ENCODE results near the gene PHF21A. TPM values are rescaled to one million over a fixed set of nuclear protein-coding genes. Genes with fewer than 3 reads are reported as not detected.

Gene PHF21A
- total RNA-seq, 1 donor from 2014 or later, result 3.4 TPM

DNA sequence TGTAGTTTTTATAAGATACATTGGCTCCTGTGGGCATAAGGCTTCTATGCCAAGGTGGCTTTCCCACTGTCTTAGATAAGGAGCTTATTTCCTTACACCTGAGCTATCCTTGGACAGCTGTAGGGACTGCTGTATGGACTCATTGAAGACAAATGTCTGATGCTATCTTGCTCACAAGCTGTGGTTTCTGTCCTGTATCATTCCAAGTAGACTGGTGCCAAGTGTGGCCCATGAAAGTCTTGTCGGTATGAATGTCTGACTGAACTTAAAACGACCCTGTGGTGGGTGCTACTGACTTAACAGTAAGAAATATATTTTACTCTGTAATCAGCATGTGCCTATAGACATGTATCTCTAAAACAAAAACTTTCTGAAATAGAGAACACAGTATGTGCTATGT, 153.7 kb downstream of the PHF21A start:
- Histone ChIP-seq H3K27me3 (ENCODE audit: control insufficient read depth, insufficient read depth, low read length) (no peaks in the 10 kb centered on the region), H3K4me3 (ENCODE audit: low read depth, low read length) (no peak overlapping the region), H3K36me3 (ENCODE audit: control insufficient read depth, insufficient read depth, low read length) (peaks cover 13% of the 10 kb centered on the region)
- FAIRE-seq (no peak), DNase-seq (ENCODE audit: low read depth) (no peak)
- TF ChIP-seq, protein P1, sequence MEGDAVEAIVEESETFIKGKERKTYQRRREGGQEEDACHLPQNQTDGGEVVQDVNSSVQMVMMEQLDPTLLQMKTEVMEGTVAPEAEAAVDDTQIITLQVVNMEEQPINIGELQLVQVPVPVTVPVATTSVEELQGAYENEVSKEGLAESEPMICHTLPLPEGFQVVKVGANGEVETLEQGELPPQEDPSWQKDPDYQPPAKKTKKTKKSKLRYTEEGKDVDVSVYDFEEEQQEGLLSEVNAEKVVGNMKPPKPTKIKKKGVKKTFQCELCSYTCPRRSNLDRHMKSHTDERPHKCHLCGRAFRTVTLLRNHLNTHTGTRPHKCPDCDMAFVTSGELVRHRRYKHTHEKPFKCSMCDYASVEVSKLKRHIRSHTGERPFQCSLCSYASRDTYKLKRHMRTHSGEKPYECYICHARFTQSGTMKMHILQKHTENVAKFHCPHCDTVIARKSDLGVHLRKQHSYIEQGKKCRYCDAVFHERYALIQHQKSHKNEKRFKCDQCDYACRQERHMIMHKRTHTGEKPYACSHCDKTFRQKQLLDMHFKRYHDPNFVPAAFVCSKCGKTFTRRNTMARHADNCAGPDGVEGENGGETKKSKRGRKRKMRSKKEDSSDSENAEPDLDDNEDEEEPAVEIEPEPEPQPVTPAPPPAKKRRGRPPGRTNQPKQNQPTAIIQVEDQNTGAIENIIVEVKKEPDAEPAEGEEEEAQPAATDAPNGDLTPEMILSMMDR (IDR thresholded peaks at IDR 0.05; ENCODE audit: insufficient read depth, low read length, severe bottlenecking), result no peak

DNA sequence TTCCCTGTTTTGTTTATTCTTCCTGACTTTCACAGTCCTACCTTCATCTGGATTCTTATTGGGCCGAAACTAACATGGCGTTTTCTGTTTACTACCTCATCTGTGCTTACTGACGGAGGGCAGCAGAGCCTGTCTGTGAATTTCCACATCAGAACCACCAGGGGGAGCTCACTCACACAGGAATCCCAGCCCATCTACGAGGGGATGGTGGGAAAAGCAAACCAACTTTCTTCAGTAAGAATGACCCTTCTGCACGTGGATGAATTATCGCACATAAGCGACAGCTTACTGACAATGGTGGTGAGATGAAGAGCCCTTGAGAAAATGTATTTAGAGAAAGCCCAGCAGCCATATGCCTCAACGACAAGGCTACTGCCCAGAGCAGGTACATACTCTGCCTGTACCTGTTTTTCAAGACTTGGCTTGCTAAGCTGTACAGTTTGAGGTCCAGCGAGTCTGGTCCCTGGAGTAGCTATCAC, 156.3 kb downstream of the PHF21A start:
- peaks cover 8% of the 10 kb centered on the region for H3K36me3 ChIP-seq (ENCODE audit: control insufficient read depth, insufficient read depth, low read length)
- no peaks in the 10 kb centered on the region for H3K27me3 ChIP-seq (ENCODE audit: control insufficient read depth, insufficient read depth, low read length)
- TF ChIP-seq, protein P1 (IDR thresholded peaks at IDR 0.05; ENCODE audit: insufficient read depth, low read length, severe bottlenecking), result peak; percentile 82
- no peak overlapping the region for H3K4me3 ChIP-seq (ENCODE audit: low read depth, low read length)
- FAIRE-seq (no peak), DNase-seq (ENCODE audit: low read depth) (peak; percentile 71)

DNA sequence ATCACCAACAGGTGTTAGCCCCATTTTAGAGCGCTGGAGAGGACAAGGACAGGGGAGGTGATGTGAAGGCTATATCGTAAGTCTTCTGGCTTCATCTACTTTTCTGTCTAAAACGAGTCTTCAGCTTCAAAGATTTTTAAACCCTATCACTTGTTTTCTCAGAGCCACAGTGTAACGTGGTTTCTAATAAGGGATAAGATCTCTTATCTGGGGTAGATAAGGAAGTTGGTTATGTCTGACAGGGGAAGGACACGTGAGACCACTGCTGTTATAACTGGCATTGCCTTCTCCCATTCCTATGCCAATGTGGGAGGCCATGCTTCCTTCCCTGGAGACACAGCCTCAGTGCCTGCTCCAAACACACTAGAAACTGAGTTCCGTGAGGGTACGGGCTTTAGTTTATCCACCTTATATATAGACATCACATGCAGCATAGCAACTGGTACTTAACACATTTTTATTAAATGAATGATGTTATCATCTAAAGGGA, 159.5 kb downstream of the PHF21A start:
- DNase-seq (ENCODE audit: low read depth) (no peak), FAIRE-seq (no peak)
- TF ChIP-seq, protein P1 (IDR thresholded peaks at IDR 0.05; ENCODE audit: insufficient read depth, low read length, severe bottlenecking), result no peak
- Histone ChIP-seq H3K27me3 (ENCODE audit: control insufficient read depth, insufficient read depth, low read length) (no peaks in the 10 kb centered on the region), H3K36me3 (ENCODE audit: control insufficient read depth, insufficient read depth, low read length) (peaks cover 6% of the 10 kb centered on the region), H3K4me3 (ENCODE audit: low read depth, low read length) (no peak overlapping the region)

DNA sequence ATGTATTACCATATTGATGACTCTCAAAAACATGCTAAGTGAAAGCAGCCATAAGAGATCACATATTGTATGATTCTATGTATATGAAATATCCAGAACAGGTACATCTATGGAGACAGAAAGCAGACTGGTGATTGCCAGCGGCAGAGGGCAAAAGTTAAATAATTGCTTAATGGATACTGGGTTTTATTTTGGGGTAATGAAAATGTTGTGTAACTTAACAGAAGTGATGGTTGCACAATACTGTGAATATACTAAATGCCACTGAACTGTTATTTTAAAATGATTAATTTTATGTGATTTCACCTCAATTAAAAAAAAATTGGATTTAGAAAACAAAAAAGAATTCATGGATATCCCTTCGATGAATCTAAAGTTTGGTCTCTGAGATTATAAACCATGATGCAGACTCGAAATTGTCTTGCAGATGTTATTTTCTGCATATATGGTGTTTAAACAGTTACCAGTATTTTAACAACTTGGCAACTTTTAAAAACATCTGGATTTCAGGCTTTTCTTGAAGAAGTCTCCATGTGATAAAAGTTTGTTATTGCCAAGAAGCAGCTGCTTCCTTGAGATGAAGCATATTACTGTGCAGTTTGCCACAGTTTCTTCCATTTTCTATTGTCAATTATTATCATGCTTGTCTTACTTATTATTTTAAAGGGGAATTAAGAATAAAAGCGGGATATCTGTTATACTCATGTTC, 160.7 kb downstream of the PHF21A start:
- H3K27me3 ChIP-seq (ENCODE audit: control insufficient read depth, insufficient read depth, low read length), result no peaks in the 10 kb centered on the region
- TF ChIP-seq, protein P1 (IDR thresholded peaks at IDR 0.05; ENCODE audit: insufficient read depth, low read length, severe bottlenecking), result no peak
- peaks cover 6% of the 10 kb centered on the region for H3K36me3 ChIP-seq (ENCODE audit: control insufficient read depth, insufficient read depth, low read length)
- no peak for DNase-seq (ENCODE audit: low read depth)
- no peak overlapping the region for H3K4me3 ChIP-seq (ENCODE audit: low read depth, low read length)
- no peak for FAIRE-seq

DNA sequence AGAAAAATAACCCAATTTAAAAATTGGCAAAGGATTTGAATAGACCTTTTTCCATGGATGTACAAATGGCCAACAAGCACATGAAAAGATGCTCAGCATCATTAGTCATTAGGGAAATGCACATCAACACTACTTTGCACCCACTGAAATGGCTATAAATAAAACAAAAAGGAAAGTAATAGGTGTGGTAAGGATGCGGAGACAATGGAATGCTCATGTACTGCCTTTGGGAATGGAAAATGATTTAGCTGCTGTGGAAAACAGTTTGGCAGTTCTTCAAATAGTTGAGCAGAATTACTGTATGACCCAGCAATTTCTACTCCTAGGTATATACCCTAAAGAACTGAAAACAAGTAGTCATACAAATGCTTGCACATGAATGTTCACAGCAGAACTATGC, 161.4 kb downstream of the PHF21A start:
- TF ChIP-seq, protein P1 (IDR thresholded peaks at IDR 0.05; ENCODE audit: insufficient read depth, low read length, severe bottlenecking), result no peak
- DNase-seq (ENCODE audit: low read depth) (no peak), FAIRE-seq (no peak)
- Histone ChIP-seq H3K36me3 (ENCODE audit: control insufficient read depth, insufficient read depth, low read length) (peaks cover 1% of the 10 kb centered on the region), H3K27me3 (ENCODE audit: control insufficient read depth, insufficient read depth, low read length) (no peaks in the 10 kb centered on the region), H3K4me3 (ENCODE audit: low read depth, low read length) (no peak overlapping the region)

Data from bronchial epithelial cell (primary cell).